Measurements from ENCODE around the gene SLC10A7.
"Not testable (repeated sequence)": the region's sequence is repeated elsewhere in the genome, so short reads cannot be mapped to it uniquely, and the experiment has no call there.

SLC10A7 gene

GRCh38 chr4:146359771-146360170 lies 162.0 kb downstream of the SLC10A7 start:
- DNase-seq: no peak
- no peak overlapping the region for H3K9ac ChIP-seq (ENCODE audit: low read length)

GRCh38 chr4:146350114-146350513 lies 171.6 kb downstream of the SLC10A7 start:
- not testable (repeated sequence) for H3K4me3 ChIP-seq (ENCODE audit: low read length); H3K27me3 ChIP-seq (replicated peaks; ENCODE audit: insufficient read depth, low read length); H3K9me3 ChIP-seq (replicated peaks; ENCODE audit: insufficient read depth, low read length); H3K27ac ChIP-seq (ENCODE audit: low read length); H3K36me3 ChIP-seq (replicated peaks; ENCODE audit: insufficient read depth, low read length); H3K9me2 ChIP-seq (replicated peaks; ENCODE audit: insufficient read depth, low read length); DNase-seq; H2AFZ ChIP-seq (ENCODE audit: low read length); H3K9ac ChIP-seq (ENCODE audit: low read length); H3K4me2 ChIP-seq (ENCODE audit: low read depth, low read length); H3F3A ChIP-seq (ENCODE audit: insufficient read depth, low read length); H4K20me1 ChIP-seq (ENCODE audit: insufficient read depth, low read length); H3K79me2 ChIP-seq (ENCODE audit: low read length)
- H3K4me1 ChIP-seq (ENCODE audit: low read length): peaks cover 22% of the 10 kb centered on the region

More at GRCh38 chr4:146359771-146360170, 162.0 kb downstream of the SLC10A7 start:
- no peak overlapping the region for H3K4me2 ChIP-seq (ENCODE audit: low read depth, low read length)
- H3K27me3 ChIP-seq (replicated peaks; ENCODE audit: insufficient read depth, low read length): no peaks in the 10 kb centered on the region
- no peaks in the 10 kb centered on the region for H3K9me2 ChIP-seq (replicated peaks; ENCODE audit: insufficient read depth, low read length)
- no peaks in the 10 kb centered on the region for H3K79me2 ChIP-seq (ENCODE audit: low read length)
- no peak overlapping the region for H3K4me3 ChIP-seq (ENCODE audit: low read length)
- no peaks in the 10 kb centered on the region for H4K20me1 ChIP-seq (ENCODE audit: insufficient read depth, low read length)
- no peak overlapping the region for H2AFZ ChIP-seq (ENCODE audit: low read length)
- H3K27ac ChIP-seq (ENCODE audit: low read length): no peak overlapping the region
- 0 out of 2 replicates have a peak, but pooled peaks cover 3% of the 10 kb centered on the region for H3F3A ChIP-seq (ENCODE audit: insufficient read depth, low read length)
- H3K36me3 ChIP-seq (replicated peaks; ENCODE audit: insufficient read depth, low read length): no peaks in the 10 kb centered on the region
- H3K4me1 ChIP-seq (ENCODE audit: low read length): peaks cover 3% of the 10 kb centered on the region; the same call in 1 of the 2 replicates
- no peaks in the 10 kb centered on the region for H3K9me3 ChIP-seq (replicated peaks; ENCODE audit: insufficient read depth, low read length)
- TF ChIP-seq EZH2 (optimal IDR thresholded peaks at IDR 0.05; ENCODE audit: low read depth, low read length) (no peak), CTCF (IDR thresholded peaks at IDR 0.05; ENCODE audit: low read length) (no peak), EZH2phosphoT487 (IDR thresholded peaks at IDR 0.05; ENCODE audit: low read length) (no peak)

- Histone ChIP-seq H3K9me3 (replicated peaks; ENCODE audit: insufficient read depth, low read length) (no peaks in the 10 kb centered on the region), H3K4me1 (ENCODE audit: low read length) (peaks cover 22% of the 10 kb centered on the region), H3K9me2 (replicated peaks; ENCODE audit: insufficient read depth, low read length) (no peaks in the 10 kb centered on the region), H3K27me3 (replicated peaks; ENCODE audit: insufficient read depth, low read length) (no peaks in the 10 kb centered on the region), H3K79me2 (ENCODE audit: low read length) (no peaks in the 10 kb centered on the region), H2AFZ (ENCODE audit: low read length) (no peak overlapping the region), H3K27ac (ENCODE audit: low read length) (no peak overlapping the region), H3K4me3 (ENCODE audit: low read length) (no peak overlapping the region), H3K9ac (ENCODE audit: low read length) (no peak overlapping the region), H4K20me1 (ENCODE audit: insufficient read depth, low read length) (no peaks in the 10 kb centered on the region), H3F3A (ENCODE audit: insufficient read depth, low read length) (no peaks in the 10 kb centered on the region), H3K4me2 (ENCODE audit: low read depth, low read length) (no peak overlapping the region), H3K36me3 (replicated peaks; ENCODE audit: insufficient read depth, low read length) (no peaks in the 10 kb centered on the region)
- TF ChIP-seq EZH2phosphoT487 (IDR thresholded peaks at IDR 0.05; ENCODE audit: low read length) (no peak), CTCF (IDR thresholded peaks at IDR 0.05; ENCODE audit: low read length) (no peak), EZH2 (optimal IDR thresholded peaks at IDR 0.05; ENCODE audit: low read depth, low read length) (no peak)
- DNase-seq: no peak
These were observed 172.4 kb downstream of the SLC10A7 start for GRCh38 chr4:146349306-146349705.

- Histone ChIP-seq H4K20me1 (ENCODE audit: insufficient read depth, low read length) (no peaks in the 10 kb centered on the region), H3K4me3 (ENCODE audit: low read length) (no peak overlapping the region), H3K9ac (ENCODE audit: low read length) (no peak overlapping the region), H3K9me3 (replicated peaks; ENCODE audit: insufficient read depth, low read length) (no peaks in the 10 kb centered on the region), H2AFZ (ENCODE audit: low read length) (no peak overlapping the region), H3K36me3 (replicated peaks; ENCODE audit: insufficient read depth, low read length) (no peaks in the 10 kb centered on the region), H3K9me2 (replicated peaks; ENCODE audit: insufficient read depth, low read length) (no peaks in the 10 kb centered on the region), H3K79me2 (ENCODE audit: low read length) (no peaks in the 10 kb centered on the region), H3K27me3 (replicated peaks; ENCODE audit: insufficient read depth, low read length) (no peaks in the 10 kb centered on the region), H3K27ac (ENCODE audit: low read length) (no peak overlapping the region), H3K4me2 (ENCODE audit: low read depth, low read length) (no peak overlapping the region; the same call in 1 of the 2 replicates), H3K4me1 (ENCODE audit: low read length) (peaks cover 27% of the 10 kb centered on the region), H3F3A (ENCODE audit: insufficient read depth, low read length) (no peaks in the 10 kb centered on the region)
- TF ChIP-seq EZH2 (optimal IDR thresholded peaks at IDR 0.05; ENCODE audit: low read depth, low read length): no peak
- DNase-seq: no peak
These were observed 173.9 kb downstream of the SLC10A7 start for GRCh38 chr4:146347822-146348221.
